SK-N-SH (cell line): ENCODE results near the gene ARPC5. TPM values are rescaled to one million over a fixed set of nuclear protein-coding genes. Genes with fewer than 3 reads are reported as not detected.

Experiments used
- CTCF ChIA-PET: fragments of 300-600, 350-600 bp; formaldehyde crosslinking; extraction: SDS; loops from one replicate; lab custom pipeline; 2021; lab: Yijun Ruan, JAX
- POLR2A ChIA-PET: fragments of 350-600 bp; sonication (Branson Sonifier 250); formaldehyde crosslinking; extraction: SDS; loops from one replicate; lab custom pipeline; 2020; ENCODE audit warnings: antibody characterized with exemption, inconsistent platforms; lab: Yijun Ruan, JAX
- DNase-seq: peaks from one replicate; pipeline ENCODE4 v3.0.0; 2012
- H2AFZ ChIP-seq: fragments of 200-600 bp; sonication (generic); 2 replicates; pipeline ENCODE4 v1.8.1; 2016; ENCODE audit warnings: antibody characterized with exemption, mild to moderate bottlenecking, low read depth
- H3F3A ChIP-seq: fragments of 200-600 bp; sonication (generic); replicated peaks from 2 replicates; pipeline ENCODE3; 2016; ENCODE audit warnings: antibody characterized with exemption, mild to moderate bottlenecking; ENCODE audit not compliant: insufficient read depth
- H3K27ac ChIP-seq, 2 experiments: fragments of 200-500 bp in 1 of 2; fragments of 200-600 bp in 1 of 2; sonication (Bioruptor generic) in 1 of 2; sonication (generic), shearing (Covaris generic) in 1 of 2; 2 replicates each; pipeline versions ENCODE4 v1.5.1 to v1.6.1; 2014 to 2016; ENCODE audit warnings: low read depth in 2 of 2, inconsistent platforms in 1 of 2, low read length in 1 of 2, mild to moderate bottlenecking in 1 of 2, mixed read lengths in 1 of 2
- H3K27me3 ChIP-seq: fragments of 200-600 bp; sonication (generic), shearing (Covaris generic); 2 replicates; pipeline ENCODE4 v1.6.1; 2016; ENCODE audit warnings: mixed run types; ENCODE audit not compliant: insufficient read depth
- H3K36me3 ChIP-seq, 2 experiments: fragments of 200-500 bp in 1 of 2; fragments of 200-600 bp in 1 of 2; sonication (Bioruptor generic) in 1 of 2; sonication (generic) in 1 of 2; replicated peaks in 1 of 2; 2 replicates each; pipeline versions ENCODE3 to v1.5.1; 2014 to 2016; ENCODE audit warnings: low read length in 1 of 2, mild to moderate bottlenecking in 1 of 2; ENCODE audit not compliant: insufficient read depth in 2 of 2, control insufficient read depth in 1 of 2
- H3K4me1 ChIP-seq, 2 experiments: fragments of 200-500 bp in 1 of 2; fragments of 200-600 bp in 1 of 2; sonication (Bioruptor generic) in 1 of 2; sonication (generic), shearing (Covaris generic) in 1 of 2; 2 replicates each; pipeline versions ENCODE4 v1.5.1 to v1.6.1; 2014 to 2016; ENCODE audit warnings: low read depth in 1 of 2, low read length in 1 of 2, mixed run types in 1 of 2; ENCODE audit not compliant: insufficient read depth in 2 of 2, control insufficient read depth in 1 of 2
- H3K4me2 ChIP-seq: fragments of 200-600 bp; sonication (generic), shearing (Covaris generic); 2 replicates; pipeline ENCODE4 v1.6.1; 2017; ENCODE audit warnings: mixed run types
- H3K4me3 ChIP-seq, 2 experiments: fragments of 200-500 bp in 1 of 2; fragments of 200-600 bp in 1 of 2; sonication (Bioruptor generic) in 1 of 2; sonication (generic), shearing (Covaris generic) in 1 of 2; 2 replicates each; pipeline versions ENCODE4 v1.5.1 to v1.8.1; 2014 to 2016; ENCODE audit warnings: low read depth in 2 of 2, inconsistent platforms in 1 of 2, low read length in 1 of 2, mild to moderate bottlenecking in 1 of 2, mixed read lengths in 1 of 2, moderate library complexity in 1 of 2
- H3K79me2 ChIP-seq: fragments of 200-600 bp; sonication (generic); 2 replicates; pipeline ENCODE4 v1.8.1; 2017; ENCODE audit warnings: mild to moderate bottlenecking; ENCODE audit not compliant: insufficient read depth
- H3K9ac ChIP-seq: fragments of 200-600 bp; sonication (generic); 2 replicates; pipeline ENCODE4 v1.6.1; 2017; ENCODE audit warnings: mixed run types
- H3K9me2 ChIP-seq: fragments of 200-600 bp; sonication (generic); 2 replicates; pipeline ENCODE4 v1.6.1; 2017; ENCODE audit warnings: mixed run types
- H3K9me3 ChIP-seq: fragments of 200-600 bp; sonication (generic); 2 replicates; pipeline ENCODE4 v1.6.1; 2017; ENCODE audit warnings: mixed run types, mild to moderate bottlenecking, moderate library complexity
- H4K20me1 ChIP-seq: fragments of 200-600 bp; sonication (generic); 2 replicates; pipeline ENCODE4 v1.6.1; 2017; ENCODE audit warnings: mild to moderate bottlenecking, mixed run types; ENCODE audit not compliant: insufficient read depth
- CHD2 ChIP-seq: fragments of 150-350 bp; IDR thresholded peaks from 2 replicates; pipeline ENCODE4 v1.6.1; 2018; ENCODE audit warnings: low read length; ENCODE audit not compliant: partially characterized antibody
- ELF1 ChIP-seq: IDR thresholded peaks from 2 replicates; pipeline ENCODE4 v1.4.0; 2012
- FOXJ3 ChIP-seq: sonication (generic); formaldehyde crosslinking; IDR thresholded peaks from 2 replicates; pipeline ENCODE4 v1.5.1; 2020; ENCODE audit warnings: mild to moderate bottlenecking, missing genetic modification reagents
- GABPA ChIP-seq: IDR thresholded peaks from 2 replicates; pipeline ENCODE4 v1.4.0; 2012; ENCODE audit warnings: low read depth, mild to moderate bottlenecking
- GATA2 ChIP-seq: sonication (generic); formaldehyde crosslinking; IDR thresholded peaks from 2 replicates; pipeline ENCODE4 v1.5.0; 2020; ENCODE audit warnings: mild to moderate bottlenecking, missing genetic modification reagents
- JUND ChIP-seq: IDR thresholded peaks from 2 replicates; pipeline ENCODE4 v1.4.0; 2012
- MXI1 ChIP-seq: IDR thresholded peaks from 2 replicates; pipeline ENCODE4 v1.6.1; 2012; ENCODE audit warnings: mild to moderate bottlenecking, low read depth, low read length, improper control_type of control experiment
- POLR2AphosphoS5 ChIP-seq: IDR thresholded peaks from 2 replicates; pipeline ENCODE4 v1.6.1; 2012; ENCODE audit warnings: low read depth, low read length
- RAD21 ChIP-seq: IDR thresholded peaks from 2 replicates; pipeline ENCODE4 v1.6.1; 2012; ENCODE audit warnings: mild to moderate bottlenecking, low read length
- RCOR1 ChIP-seq: fragments of 150-350 bp; IDR thresholded peaks from 2 replicates; pipeline ENCODE4 v1.6.1; 2017; ENCODE audit warnings: antibody characterized with exemption, low read length
- RFX5 ChIP-seq: IDR thresholded peaks from 2 replicates; pipeline ENCODE4 v1.6.1; 2012; ENCODE audit warnings: mild to moderate bottlenecking, improper control_type of control experiment, low read length
- RXRA ChIP-seq: IDR thresholded peaks from 2 replicates; pipeline ENCODE4 v1.4.0; 2012; ENCODE audit warnings: low read depth, mild to moderate bottlenecking, borderline replicate concordance
- SIN3A ChIP-seq: IDR thresholded peaks from 2 replicates; pipeline ENCODE4 v1.6.1; 2012; ENCODE audit warnings: low read depth, mild to moderate bottlenecking, low read length, moderate library complexity, borderline replicate concordance
- SMC3 ChIP-seq: IDR thresholded peaks from 2 replicates; pipeline ENCODE4 v1.6.1; 2012; ENCODE audit warnings: low read depth, low read length, improper control_type of control experiment
- TEAD4 ChIP-seq: IDR thresholded peaks from 2 replicates; pipeline ENCODE4 v1.4.0; 2012; ENCODE audit warnings: mild to moderate bottlenecking, borderline replicate concordance; ENCODE audit not compliant: insufficient read depth
- WGBS: methylation state at CpG from one replicate; pipeline ENCODE4 v1.1.6; 2017; ENCODE audit warnings: low lambda C conversion rate; 5-methylcytosine and 5-hydroxymethylcytosine counted together
- polyA plus RNA-seq, 3 experiments: library from polyadenylated mRNA; depleted of rRNA; stranded (reverse); fragments of >200 nt; gene quantifications; 2 replicates each; pipeline ENCODE4 v1.2.3, GENCODE V29; 2012
- TF ChIP-seq, protein P1 (sequence below): fragments of 150-350 bp; IDR thresholded peaks from 2 replicates; pipeline ENCODE4 v1.6.1; 2016; ENCODE audit warnings: mild to moderate bottlenecking, low read depth, low read length
- TF ChIP-seq, protein P2 (sequence below): IDR thresholded peaks from 2 replicates; pipeline ENCODE4 v1.6.1; 2012; ENCODE audit warnings: mild to moderate bottlenecking, low read depth, low read length, moderate library complexity
- TF ChIP-seq, protein P3 (sequence below): fragments of 200-600 bp; sonication (generic); IDR thresholded peaks from 2 replicates; pipeline ENCODE4 v1.6.1; 2017; ENCODE audit warnings: antibody characterized with exemption, mild to moderate bottlenecking, moderate library complexity
- TF ChIP-seq, protein P4 (sequence below): IDR thresholded peaks from 2 replicates; pipeline ENCODE4; 2012

ARPC5 gene
- polyA plus RNA-seq, 1 of the 3 experiments (the other 2 are of a cell fraction) = 66.8 TPM

DNA sequence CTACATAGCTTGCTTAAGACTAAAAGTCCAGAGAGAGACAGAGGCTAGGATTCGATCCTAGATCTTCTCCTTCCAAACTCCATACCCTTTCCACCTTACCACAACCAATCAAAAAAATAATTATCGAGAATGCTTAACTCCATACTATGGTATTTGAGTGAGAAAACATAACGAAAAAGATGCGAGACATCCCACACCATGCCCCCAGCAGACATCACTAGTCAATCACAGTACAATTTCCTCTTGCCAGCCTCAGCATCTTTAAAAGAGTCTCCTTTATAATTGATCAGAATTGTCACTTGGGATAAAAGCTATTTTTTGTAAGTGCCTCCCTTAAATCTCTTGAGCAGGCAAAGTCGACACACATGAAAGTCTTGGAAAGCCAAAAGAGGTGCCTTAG, 46.2 kb downstream of the ARPC5 start:
- Histone ChIP-seq H3K27ac (no peak overlapping the region), H3K36me3 (no peaks in the 10 kb centered on the region)
- TF ChIP-seq MXI1 (no peak), RFX5 (no peak), CHD2 (no peak), ELF1 (no peak), GATA2 (no peak), RXRA (no peak), GABPA (no peak), RCOR1 (no peak), SIN3A (no peak), TEAD4 (no peak), SMC3 (no peak), RAD21 (no peak), POLR2AphosphoS5 (no peak), JUND (no peak), FOXJ3 (CRISPR knock-in tag) (no peak)
- TF ChIP-seq, protein P1, sequence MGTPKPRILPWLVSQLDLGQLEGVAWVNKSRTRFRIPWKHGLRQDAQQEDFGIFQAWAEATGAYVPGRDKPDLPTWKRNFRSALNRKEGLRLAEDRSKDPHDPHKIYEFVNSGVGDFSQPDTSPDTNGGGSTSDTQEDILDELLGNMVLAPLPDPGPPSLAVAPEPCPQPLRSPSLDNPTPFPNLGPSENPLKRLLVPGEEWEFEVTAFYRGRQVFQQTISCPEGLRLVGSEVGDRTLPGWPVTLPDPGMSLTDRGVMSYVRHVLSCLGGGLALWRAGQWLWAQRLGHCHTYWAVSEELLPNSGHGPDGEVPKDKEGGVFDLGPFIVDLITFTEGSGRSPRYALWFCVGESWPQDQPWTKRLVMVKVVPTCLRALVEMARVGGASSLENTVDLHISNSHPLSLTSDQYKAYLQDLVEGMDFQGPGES = no peak
- TF ChIP-seq, protein P2, sequence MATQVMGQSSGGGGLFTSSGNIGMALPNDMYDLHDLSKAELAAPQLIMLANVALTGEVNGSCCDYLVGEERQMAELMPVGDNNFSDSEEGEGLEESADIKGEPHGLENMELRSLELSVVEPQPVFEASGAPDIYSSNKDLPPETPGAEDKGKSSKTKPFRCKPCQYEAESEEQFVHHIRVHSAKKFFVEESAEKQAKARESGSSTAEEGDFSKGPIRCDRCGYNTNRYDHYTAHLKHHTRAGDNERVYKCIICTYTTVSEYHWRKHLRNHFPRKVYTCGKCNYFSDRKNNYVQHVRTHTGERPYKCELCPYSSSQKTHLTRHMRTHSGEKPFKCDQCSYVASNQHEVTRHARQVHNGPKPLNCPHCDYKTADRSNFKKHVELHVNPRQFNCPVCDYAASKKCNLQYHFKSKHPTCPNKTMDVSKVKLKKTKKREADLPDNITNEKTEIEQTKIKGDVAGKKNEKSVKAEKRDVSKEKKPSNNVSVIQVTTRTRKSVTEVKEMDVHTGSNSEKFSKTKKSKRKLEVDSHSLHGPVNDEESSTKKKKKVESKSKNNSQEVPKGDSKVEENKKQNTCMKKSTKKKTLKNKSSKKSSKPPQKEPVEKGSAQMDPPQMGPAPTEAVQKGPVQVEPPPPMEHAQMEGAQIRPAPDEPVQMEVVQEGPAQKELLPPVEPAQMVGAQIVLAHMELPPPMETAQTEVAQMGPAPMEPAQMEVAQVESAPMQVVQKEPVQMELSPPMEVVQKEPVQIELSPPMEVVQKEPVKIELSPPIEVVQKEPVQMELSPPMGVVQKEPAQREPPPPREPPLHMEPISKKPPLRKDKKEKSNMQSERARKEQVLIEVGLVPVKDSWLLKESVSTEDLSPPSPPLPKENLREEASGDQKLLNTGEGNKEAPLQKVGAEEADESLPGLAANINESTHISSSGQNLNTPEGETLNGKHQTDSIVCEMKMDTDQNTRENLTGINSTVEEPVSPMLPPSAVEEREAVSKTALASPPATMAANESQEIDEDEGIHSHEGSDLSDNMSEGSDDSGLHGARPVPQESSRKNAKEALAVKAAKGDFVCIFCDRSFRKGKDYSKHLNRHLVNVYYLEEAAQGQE = no peak
- TF ChIP-seq, protein P3, sequence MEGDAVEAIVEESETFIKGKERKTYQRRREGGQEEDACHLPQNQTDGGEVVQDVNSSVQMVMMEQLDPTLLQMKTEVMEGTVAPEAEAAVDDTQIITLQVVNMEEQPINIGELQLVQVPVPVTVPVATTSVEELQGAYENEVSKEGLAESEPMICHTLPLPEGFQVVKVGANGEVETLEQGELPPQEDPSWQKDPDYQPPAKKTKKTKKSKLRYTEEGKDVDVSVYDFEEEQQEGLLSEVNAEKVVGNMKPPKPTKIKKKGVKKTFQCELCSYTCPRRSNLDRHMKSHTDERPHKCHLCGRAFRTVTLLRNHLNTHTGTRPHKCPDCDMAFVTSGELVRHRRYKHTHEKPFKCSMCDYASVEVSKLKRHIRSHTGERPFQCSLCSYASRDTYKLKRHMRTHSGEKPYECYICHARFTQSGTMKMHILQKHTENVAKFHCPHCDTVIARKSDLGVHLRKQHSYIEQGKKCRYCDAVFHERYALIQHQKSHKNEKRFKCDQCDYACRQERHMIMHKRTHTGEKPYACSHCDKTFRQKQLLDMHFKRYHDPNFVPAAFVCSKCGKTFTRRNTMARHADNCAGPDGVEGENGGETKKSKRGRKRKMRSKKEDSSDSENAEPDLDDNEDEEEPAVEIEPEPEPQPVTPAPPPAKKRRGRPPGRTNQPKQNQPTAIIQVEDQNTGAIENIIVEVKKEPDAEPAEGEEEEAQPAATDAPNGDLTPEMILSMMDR = no peak
- TF ChIP-seq, protein P4, sequence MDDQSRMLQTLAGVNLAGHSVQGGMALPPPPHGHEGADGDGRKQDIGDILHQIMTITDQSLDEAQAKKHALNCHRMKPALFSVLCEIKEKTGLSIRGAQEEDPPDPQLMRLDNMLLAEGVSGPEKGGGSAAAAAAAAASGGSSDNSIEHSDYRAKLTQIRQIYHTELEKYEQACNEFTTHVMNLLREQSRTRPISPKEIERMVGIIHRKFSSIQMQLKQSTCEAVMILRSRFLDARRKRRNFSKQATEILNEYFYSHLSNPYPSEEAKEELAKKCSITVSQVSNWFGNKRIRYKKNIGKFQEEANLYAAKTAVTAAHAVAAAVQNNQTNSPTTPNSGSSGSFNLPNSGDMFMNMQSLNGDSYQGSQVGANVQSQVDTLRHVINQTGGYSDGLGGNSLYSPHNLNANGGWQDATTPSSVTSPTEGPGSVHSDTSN = no peak
- TF ChIP-seq, all 33 proteins: peak for 0
- no peaks in the 10 kb centered on the region for H3K79me2 ChIP-seq
- no peaks in the 10 kb centered on the region for H3K9me3 ChIP-seq
- H3K9me2 ChIP-seq = no peaks in the 10 kb centered on the region
- no peak overlapping the region for H3K4me2 ChIP-seq
- H2AFZ ChIP-seq = no peak overlapping the region; the same call in 1 of the 2 replicates
- H4K20me1 ChIP-seq = no peaks in the 10 kb centered on the region
- H3K4me3 ChIP-seq = no peak overlapping the region
- no peaks in the 10 kb centered on the region for H3K4me1 ChIP-seq
- ChIA-PET POLR2A (no interaction called here), CTCF (interaction anchor here (1.5 kb wide), 1 partner anchor 45 kb away, joined by 4 read pairs; no protein-coding TSS in a partner anchor)
- no peak for DNase-seq
- H3K27me3 ChIP-seq = no peaks in the 10 kb centered on the region
- H3F3A ChIP-seq = no peaks in the 10 kb centered on the region
- 80% methylated on average over 5 of the region's 5 CpGs for WGBS
- H3K9ac ChIP-seq = no peak overlapping the region
